WTC11 (cell line): ENCODE data around the gene JAKMIP1. TPM values are rescaled to one million over a fixed set of nuclear protein-coding genes. Genes with fewer than 3 reads are reported as not detected.

Experiments used
- ATAC-seq: fragments of 200-7000 bp; cut with Tn5 transposase; 2 replicates; pipeline ENCODE4 v1.10.0; 2021; ENCODE audit warnings: mild to moderate bottlenecking, moderate library complexity
- CTCF ChIA-PET: fragments of 300-600 bp; sonication (Branson Sonifier 250); formaldehyde crosslinking; loops from one replicate; lab custom pipeline; 2021; ENCODE audit warnings: antibody characterized with exemption; lab: Charles Lee
- POLR2A ChIA-PET: fragments of 350-600 bp; sonication (Branson Sonifier 250); formaldehyde crosslinking; loops from one replicate; lab custom pipeline; 2021; ENCODE audit warnings: antibody characterized with exemption; lab: Charles Lee
- DNase-seq: peaks from one replicate; pipeline ENCODE4 v3.0.0; 2021; ENCODE audit warnings: low spot score
- H3K27ac Mint-ChIP-seq: 2 replicates; pipeline ENCODE4 v1.8.0; 2021; ENCODE audit warnings: mixed read lengths
- H3K27me3 Mint-ChIP-seq: 2 replicates; pipeline ENCODE4 v1.8.0; 2021; ENCODE audit warnings: low read depth, mild to moderate bottlenecking, moderate library complexity, mixed read lengths
- H3K36me3 Mint-ChIP-seq: 2 replicates; pipeline ENCODE4 v1.8.0; 2021; ENCODE audit warnings: mixed read lengths
- H3K4me1 Mint-ChIP-seq: 2 replicates; pipeline ENCODE4 v1.8.0; 2022; ENCODE audit warnings: mixed read lengths
- H3K4me3 Mint-ChIP-seq: 2 replicates; pipeline ENCODE4 v1.8.0; 2021; ENCODE audit warnings: mild to moderate bottlenecking, moderate library complexity, mixed read lengths
- H3K9me3 Mint-ChIP-seq: 2 replicates; pipeline ENCODE4 v1.8.0; 2021; ENCODE audit warnings: mixed read lengths
- CREM ChIP-seq: sonication (generic); formaldehyde crosslinking; IDR thresholded peaks from 2 replicates; pipeline ENCODE4 v1.8.1; 2022; ENCODE audit warnings: mild to moderate bottlenecking, missing genetic modification reagents, moderate library complexity
- CTCF ChIP-seq: fragments of 200-600 bp; IDR thresholded peaks from 2 replicates; pipeline ENCODE4 v1.8.0; 2022; ENCODE audit warnings: antibody characterized with exemption
- E2F4 ChIP-seq: sonication (generic); formaldehyde crosslinking; IDR thresholded peaks from 2 replicates; pipeline ENCODE4 v1.8.1; 2022; ENCODE audit warnings: low read depth, mild to moderate bottlenecking, moderate library complexity, missing genetic modification reagents, borderline replicate concordance
- HMGXB4 ChIP-seq: sonication (generic); formaldehyde crosslinking; IDR thresholded peaks from 2 replicates; pipeline ENCODE4 v1.8.1; 2023; ENCODE audit warnings: mild to moderate bottlenecking, moderate library complexity, missing genetic modification reagents
- IRF2 ChIP-seq: sonication (generic); formaldehyde crosslinking; IDR thresholded peaks from 2 replicates; pipeline ENCODE4 v1.8.0; 2022; ENCODE audit warnings: low read depth, missing genetic modification reagents, borderline replicate concordance
- JUN ChIP-seq: sonication (generic); formaldehyde crosslinking; IDR thresholded peaks from 2 replicates; pipeline ENCODE4 v1.8.0; 2023; ENCODE audit warnings: mild to moderate bottlenecking, missing genetic modification reagents
- NR2C2 ChIP-seq: sonication (generic); formaldehyde crosslinking; IDR thresholded peaks from 2 replicates; pipeline ENCODE4 v1.8.0; 2022; ENCODE audit warnings: mild to moderate bottlenecking, missing genetic modification reagents
- OVOL2 ChIP-seq: fragments of 250-450 bp; sonication (Bioruptor Pico); IDR thresholded peaks from 2 replicates; pipeline ENCODE4 v1.9.0; 2021; ENCODE audit warnings: mild to moderate bottlenecking, borderline replicate concordance
- PRRX2 ChIP-seq: fragments of 250-450 bp; sonication (Bioruptor Pico); IDR thresholded peaks from 2 replicates; pipeline ENCODE4 v1.8.0; 2021; ENCODE audit warnings: mild to moderate bottlenecking
- SP1 ChIP-seq: sonication (generic); formaldehyde crosslinking; conservative IDR thresholded peaks from 2 replicates; pipeline ENCODE4 v1.8.1; 2022; ENCODE audit warnings: missing genetic modification reagents
- TEAD1 ChIP-seq: sonication (generic); formaldehyde crosslinking; IDR thresholded peaks from 2 replicates; pipeline ENCODE4 v1.8.0; 2022; ENCODE audit warnings: mild to moderate bottlenecking, missing genetic modification reagents
- TEAD4 ChIP-seq: sonication (generic); formaldehyde crosslinking; IDR thresholded peaks from 2 replicates; pipeline ENCODE4 v1.8.0; 2022; ENCODE audit warnings: mild to moderate bottlenecking, missing genetic modification reagents
- TP53 ChIP-seq: sonication (generic); formaldehyde crosslinking; IDR thresholded peaks from 2 replicates; pipeline ENCODE4 v1.8.1; 2023; ENCODE audit warnings: mild to moderate bottlenecking, missing genetic modification reagents
- USF2 ChIP-seq: sonication (generic); formaldehyde crosslinking; IDR thresholded peaks from 2 replicates; pipeline ENCODE4 v1.8.1; 2023; ENCODE audit warnings: mild to moderate bottlenecking, missing genetic modification reagents, moderate library complexity
- ZNF423 ChIP-seq: fragments of 250-450 bp; sonication (Bioruptor Pico); IDR thresholded peaks from 2 replicates; pipeline ENCODE4 v2.1.2; 2022; ENCODE audit warnings: mild to moderate bottlenecking, moderate library complexity
- ZNF425 ChIP-seq: fragments of 250-450 bp; sonication (Bioruptor Pico); conservative IDR thresholded peaks from 2 replicates; pipeline ENCODE4 v1.9.0; 2021; ENCODE audit warnings: mild to moderate bottlenecking
- ZNF532 ChIP-seq: fragments of 250-450 bp; sonication (Bioruptor Pico); IDR thresholded peaks from 2 replicates; pipeline ENCODE4 v1.9.0; 2021; ENCODE audit warnings: mild to moderate bottlenecking, borderline replicate concordance
- ZSCAN18 ChIP-seq: fragments of 250-450 bp; sonication (Bioruptor Pico); IDR thresholded peaks from 2 replicates; pipeline ENCODE4 v2.1.2; 2022; ENCODE audit warnings: mild to moderate bottlenecking, moderate library complexity
- total RNA-seq: library from RNA; stranded (reverse); gene quantifications from 3 replicates; pipeline ENCODE4 v1.2.3, GENCODE V29; 2021

JAKMIP1 gene
- total RNA-seq, 1 experiment from 2014 or later = 4.0 TPM

- no peaks in the 10 kb centered on the region for H3K27me3 Mint-ChIP-seq
- CTCF ChIA-PET = interaction anchor here (1.0 to 1.4 kb wide), 6 partner anchors 27 to 48 kb away, joined by 3 to 5 read pairs (median 4); no protein-coding TSS in a partner anchor
- POLR2A ChIA-PET = no interaction called here
These were observed 153.7 kb downstream of the JAKMIP1 start for GRCh38 chr4:6046526-6047129.

GRCh38 chr4:6044805-6045204 is 155.5 kb downstream of the JAKMIP1 start:
- H3K36me3 Mint-ChIP-seq = no peaks in the 10 kb centered on the region
- no peaks in the 10 kb centered on the region for H3K9me3 Mint-ChIP-seq
- no peaks in the 10 kb centered on the region for H3K27me3 Mint-ChIP-seq
- CTCF ChIA-PET = interaction anchor here (1.3 kb wide), 1 partner anchor 46 kb away, joined by 4 read pairs; no protein-coding TSS in a partner anchor
- POLR2A ChIA-PET = no interaction called here
- no peak overlapping the region for H3K4me3 Mint-ChIP-seq
- DNase-seq (peak; percentile 62), ATAC-seq (peak; percentile 96)
- 0 out of 2 replicates have a peak, but pooled peaks cover 3% of the 10 kb centered on the region for H3K4me1 Mint-ChIP-seq
- peak; percentile 28; the same call in 1 of the 2 replicates for TF ChIP-seq CTCF
- no peak for TF ChIP-seq TEAD1 (CRISPR knock-in tag)
- no peak for TF ChIP-seq TEAD4 (CRISPR knock-in tag)
- peak; percentile 50 for TF ChIP-seq SP1
- no peak overlapping the region for H3K27ac Mint-ChIP-seq

More at GRCh38 chr4:6046526-6047129, 153.7 kb downstream of the JAKMIP1 start:
- DNase-seq = no peak
- Mint-ChIP-seq H3K9me3 (no peaks in the 10 kb centered on the region), H3K4me3 (no peak overlapping the region), H3K27ac (no peak overlapping the region)
- TF ChIP-seq PRRX2 (CRISPR knock-in tag) (no peak), NR2C2 (CRISPR knock-in tag) (no peak), JUN (no peak), ZNF532 (CRISPR knock-in tag) (no peak), IRF2 (CRISPR knock-in tag) (no peak), ZNF425 (CRISPR knock-in tag) (no peak), HMGXB4 (CRISPR knock-in tag) (no peak)
- TF ChIP-seq, all 79 proteins: peak for 0
- Mint-ChIP-seq H3K4me1 (0 out of 2 replicates have a peak, but pooled peaks cover 3% of the 10 kb centered on the region), H3K36me3 (no peaks in the 10 kb centered on the region)
- ATAC-seq = no peak

- 0 out of 2 replicates have a peak, but pooled peaks cover 3% of the 10 kb centered on the region for H3K4me1 Mint-ChIP-seq
- no peaks in the 10 kb centered on the region for H3K27me3 Mint-ChIP-seq
- no peak overlapping the region for H3K27ac Mint-ChIP-seq
- no peaks in the 10 kb centered on the region for H3K36me3 Mint-ChIP-seq
- DNase-seq = no peak
- ATAC-seq = no peak
- H3K9me3 Mint-ChIP-seq = no peaks in the 10 kb centered on the region
- ChIA-PET CTCF (interaction anchor here (1.3 kb wide), 1 partner anchor 46 kb away, joined by 4 read pairs; no protein-coding TSS in a partner anchor), POLR2A (no interaction called here)
- H3K4me3 Mint-ChIP-seq = no peak overlapping the region
- no peak for TF ChIP-seq ZNF423 (CRISPR knock-in tag)
- TF ChIP-seq CREM = no peak
- TF ChIP-seq ZSCAN18 = no peak
- TF ChIP-seq USF2 (CRISPR knock-in tag) = no peak
- TF ChIP-seq OVOL2 (CRISPR knock-in tag) = no peak
- TF ChIP-seq E2F4 (CRISPR knock-in tag) = no peak
- TF ChIP-seq TEAD1 (CRISPR knock-in tag) = no peak
- no peak for TF ChIP-seq TP53 (CRISPR knock-in tag)
These were observed 156.1 kb downstream of the JAKMIP1 start for GRCh38 chr4:6044276-6044675.
